NCI-H2227 (cell line): Measurements from ENCODE around the gene MED13L.

Source experiments
- DNase-seq: peaks from one replicate; lab custom pipeline; 2025; ENCODE audit not compliant: unreplicated experiment; lab: John Stamatoyannopoulos, UW

Gene MED13L

DNA sequence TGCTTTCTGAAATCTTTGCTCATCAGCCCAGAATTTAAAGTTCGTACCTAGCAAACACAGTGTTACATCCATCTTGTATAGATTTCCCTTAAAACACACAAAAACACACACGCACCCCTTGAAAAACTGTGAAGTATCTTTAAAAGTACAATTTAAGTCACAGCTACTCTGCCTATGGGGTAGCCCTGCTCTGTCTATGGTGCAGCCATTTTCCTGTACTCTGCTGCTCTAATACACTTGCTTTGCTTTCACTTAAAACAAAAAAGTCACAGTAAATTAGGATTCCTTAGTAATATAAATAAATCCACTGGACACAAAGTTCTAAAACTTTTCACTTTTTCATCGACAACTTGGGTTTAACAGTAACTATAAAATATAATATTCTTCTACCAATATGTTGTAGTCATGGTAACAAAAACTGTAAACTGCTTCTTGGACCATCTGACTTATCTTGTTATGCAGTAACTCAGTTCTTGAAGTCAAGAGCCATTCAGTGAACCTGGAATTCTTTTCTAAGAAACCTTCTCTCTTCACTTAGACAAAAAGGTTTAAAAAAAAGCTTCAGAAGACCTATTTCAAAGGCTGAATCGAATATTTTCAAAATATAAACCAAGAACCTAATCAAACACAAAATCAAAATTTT lies 63.5 kb downstream of the MED13L start:
- no peak for DNase-seq

DNA sequence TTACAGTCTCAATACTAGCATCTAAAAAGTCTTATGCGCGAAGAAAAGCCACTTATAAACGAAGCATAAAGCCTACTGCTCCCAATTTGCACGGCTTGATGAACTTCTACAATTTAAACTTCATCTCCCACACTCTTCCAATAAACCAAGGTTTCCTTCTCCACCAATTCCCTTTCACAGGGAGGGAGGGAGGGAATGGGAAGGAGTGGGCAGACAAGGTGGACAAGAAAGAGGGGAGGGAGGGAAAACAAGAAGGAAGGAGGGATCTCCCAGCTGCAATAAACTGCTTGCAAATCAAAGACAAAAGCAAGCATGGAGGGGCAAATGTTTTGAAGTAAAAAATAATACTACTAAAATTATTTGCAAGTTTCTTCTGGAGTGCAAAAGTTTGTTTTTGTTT lies 64.5 kb downstream of the MED13L start:
- DNase-seq, result no peak

DNA sequence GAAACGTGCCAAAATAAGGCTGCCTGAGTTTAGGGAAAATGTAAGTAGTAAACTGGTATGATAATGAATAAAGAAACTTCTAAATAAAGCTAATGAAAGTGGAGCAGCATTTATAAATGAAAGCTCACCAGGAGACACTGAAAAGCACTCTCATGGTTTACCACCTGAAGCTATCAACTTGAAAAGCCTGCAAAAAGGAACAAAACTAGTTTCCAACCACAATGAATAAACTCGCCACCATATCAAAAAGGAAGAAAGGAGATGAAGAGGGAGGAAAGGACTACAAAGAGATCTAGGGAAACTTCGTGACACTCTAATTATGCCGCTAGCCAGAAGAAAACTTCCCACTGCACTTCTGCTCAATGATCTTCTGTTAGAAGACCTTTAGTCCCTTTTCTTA lies 66.7 kb downstream of the MED13L start:
- DNase-seq, result no peak

DNA sequence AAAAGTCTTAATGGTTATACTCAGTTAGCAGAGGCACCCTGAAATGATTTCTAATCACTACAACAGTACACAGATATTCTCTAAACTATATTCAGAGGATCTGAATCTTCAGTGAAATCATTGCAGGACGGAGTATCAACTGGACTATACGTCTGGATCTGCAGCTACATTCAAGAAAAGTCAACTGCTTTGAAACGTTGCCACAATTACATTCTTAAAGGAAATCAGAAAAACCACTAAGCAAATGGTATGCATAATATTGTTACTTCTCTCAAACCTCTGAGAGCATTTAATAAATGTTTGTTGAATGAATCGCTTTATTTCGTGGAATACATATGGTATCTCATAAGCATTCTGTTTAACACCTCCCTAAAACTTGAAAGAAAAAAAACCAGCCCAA lies 67.4 kb downstream of the MED13L start:
- DNase-seq, result no peak

DNA sequence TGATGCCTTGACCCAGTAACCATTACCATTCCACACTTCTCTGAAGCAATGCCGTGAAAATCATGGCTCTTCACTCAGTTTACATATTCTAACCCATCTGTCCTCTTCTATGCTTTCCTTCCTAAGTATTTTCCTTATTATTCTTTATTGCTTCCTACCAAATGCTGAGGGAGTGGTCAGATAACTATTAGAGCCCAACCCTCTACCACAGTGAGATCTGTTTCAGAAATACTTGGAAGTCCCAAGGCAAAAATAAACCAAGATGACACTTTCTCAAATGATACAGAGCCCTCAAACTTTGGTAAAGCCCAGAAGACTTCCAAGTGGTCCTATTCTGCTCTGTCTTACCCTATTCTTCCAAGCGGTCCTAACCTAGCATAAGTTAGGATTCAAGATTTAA lies 68.0 kb downstream of the MED13L start:
- DNase-seq, result no peak

DNA sequence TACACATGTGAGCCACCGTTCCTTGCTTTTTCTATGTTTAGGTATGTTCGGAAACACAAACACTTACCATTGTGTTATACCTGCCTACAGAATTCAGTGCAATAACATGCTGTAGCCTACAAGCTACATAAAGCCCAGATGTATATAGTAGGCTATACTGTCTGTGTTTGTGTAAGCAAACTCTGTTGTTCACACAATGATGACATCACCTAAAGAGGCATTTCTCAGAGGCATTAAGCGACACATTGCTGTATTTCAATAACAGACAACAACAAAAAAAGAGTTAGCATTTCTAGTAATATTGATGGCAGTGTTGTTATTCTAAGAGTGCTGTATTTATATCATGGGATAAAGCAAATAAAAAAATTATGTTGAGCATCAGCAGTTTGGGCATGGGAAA lies 70.2 kb downstream of the MED13L start:
- DNase-seq, result no peak

DNA sequence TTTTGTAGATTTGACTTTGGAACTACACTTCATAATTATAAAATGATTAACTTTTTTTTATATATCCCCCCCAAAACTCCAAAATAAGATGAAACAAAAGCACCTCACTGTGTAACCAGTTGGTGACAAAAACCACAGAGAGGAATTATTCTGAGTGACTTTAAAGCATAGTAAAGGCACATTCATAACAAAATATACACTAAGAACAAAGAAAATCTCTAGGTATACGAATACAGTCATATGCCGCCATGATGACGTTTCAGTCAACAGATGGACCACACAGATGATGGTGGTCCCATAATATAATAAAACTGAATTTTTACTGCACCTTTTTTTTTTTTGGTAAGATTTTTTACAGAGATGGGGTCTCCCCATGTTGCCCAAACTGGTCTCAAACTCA lies 70.7 kb downstream of the MED13L start:
- no peak for DNase-seq

DNA sequence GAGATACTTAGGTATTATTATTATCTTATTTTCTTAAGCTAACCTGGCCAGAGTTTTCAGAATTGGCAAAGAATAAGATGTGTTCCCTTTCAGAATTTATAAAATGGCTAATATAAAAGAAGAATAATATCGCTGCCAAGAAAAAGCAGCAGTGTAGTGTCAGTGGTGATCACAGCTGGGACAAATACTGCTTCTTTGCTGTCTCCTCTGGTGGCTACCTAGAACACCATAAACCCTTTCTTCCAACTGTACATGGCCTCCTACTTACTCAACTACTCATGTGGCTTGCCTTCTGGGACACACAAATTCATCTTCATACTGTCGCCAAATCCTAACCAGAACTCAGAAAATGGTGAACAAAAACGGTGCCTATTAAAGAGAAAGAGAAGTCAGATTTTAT lies 72.7 kb downstream of the MED13L start:
- no peak for DNase-seq

DNA sequence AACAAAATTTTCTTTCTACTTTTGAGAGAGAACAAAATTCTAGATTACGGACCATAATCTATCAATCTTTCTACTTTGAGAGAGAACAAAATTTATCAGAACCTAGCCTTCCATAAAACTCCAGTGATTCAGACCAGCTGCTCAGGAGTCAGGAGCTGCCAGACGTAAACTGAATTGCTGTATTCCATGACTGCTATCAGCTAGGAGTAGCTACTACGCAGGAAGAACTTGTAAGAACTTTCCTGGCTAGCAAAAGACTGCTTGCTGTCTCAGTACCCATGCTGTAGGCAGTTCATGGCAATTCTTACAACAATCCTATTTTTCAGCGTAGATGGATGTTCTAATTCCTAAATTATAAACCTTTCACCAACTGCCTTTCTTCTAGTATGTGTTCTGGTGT lies 73.3 kb downstream of the MED13L start:
- DNase-seq, result no peak

DNA sequence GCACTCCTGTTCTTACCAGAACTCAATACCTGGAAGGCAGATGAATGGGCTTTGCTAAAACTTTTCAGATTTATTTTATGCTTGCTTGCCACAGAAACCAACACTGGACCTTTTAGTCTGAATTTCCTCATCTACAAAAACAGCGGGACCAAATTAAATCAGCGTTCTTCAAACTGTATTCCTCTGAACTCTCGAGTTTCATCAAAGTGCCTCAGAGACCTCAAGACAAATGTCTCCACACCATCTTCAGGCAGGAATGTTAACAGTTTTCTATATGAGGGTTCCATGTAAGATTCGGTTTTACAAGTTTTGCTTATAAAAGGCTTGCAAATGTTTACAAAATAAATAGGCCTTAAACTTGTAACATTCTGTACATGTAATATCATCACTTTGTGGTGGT lies 74.6 kb downstream of the MED13L start:
- no peak for DNase-seq

DNA sequence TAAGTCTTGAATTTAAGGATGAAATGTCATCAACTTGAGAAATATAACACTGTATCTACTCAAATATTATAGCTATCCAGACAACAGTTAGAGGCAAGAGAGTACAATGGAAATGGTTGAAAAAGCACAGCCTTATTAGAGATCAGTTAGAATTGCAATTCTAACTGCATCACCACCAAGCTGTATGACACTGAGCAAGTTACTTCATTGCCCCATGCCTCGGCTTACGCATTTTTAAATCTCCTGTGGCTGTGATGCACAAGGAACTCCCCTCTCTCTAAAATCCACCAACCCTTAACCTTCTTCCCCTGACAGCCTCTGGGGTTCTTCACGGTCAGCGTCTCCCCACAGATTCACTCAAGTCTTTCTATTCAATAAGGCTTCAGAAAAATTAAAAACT lies 75.1 kb downstream of the MED13L start:
- no peak for DNase-seq

DNA sequence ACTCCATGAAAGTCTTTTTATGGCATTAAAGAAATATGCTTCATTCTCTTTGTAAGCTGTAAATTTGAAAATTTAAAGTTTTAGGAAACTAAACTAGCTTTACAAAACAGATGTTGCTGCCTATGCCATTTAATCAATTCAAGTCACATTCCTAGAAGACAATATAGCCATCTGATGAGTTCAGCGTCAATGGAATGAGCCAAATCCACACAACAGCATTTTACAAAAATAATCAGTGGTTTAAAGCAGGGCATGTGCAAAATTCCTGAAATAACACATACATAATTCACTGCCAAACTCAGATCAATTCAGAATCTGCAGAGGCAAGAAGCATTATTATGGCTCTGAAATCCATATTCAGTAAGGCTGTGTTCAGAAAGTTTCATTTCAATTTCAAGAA lies 75.6 kb downstream of the MED13L start:
- DNase-seq, result no peak

DNA sequence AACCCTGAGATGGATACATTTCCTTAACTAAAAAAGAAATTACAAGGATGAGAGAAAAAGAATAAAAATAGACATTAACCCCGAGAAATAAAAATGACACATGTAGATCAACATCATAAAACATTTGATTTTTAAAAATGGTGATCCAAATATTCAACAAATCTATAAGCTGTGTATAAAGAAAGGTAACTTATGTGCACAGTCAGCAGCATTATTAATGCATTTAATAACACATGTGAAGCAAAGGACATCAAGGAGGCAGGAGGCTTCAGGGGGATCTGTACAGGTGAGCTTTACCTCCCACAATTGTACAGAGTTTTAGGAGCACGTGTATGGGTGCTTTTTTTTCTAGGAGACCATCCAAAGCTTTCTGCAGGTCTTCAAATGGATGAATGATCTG lies 76.1 kb downstream of the MED13L start:
- DNase-seq, result no peak

DNA sequence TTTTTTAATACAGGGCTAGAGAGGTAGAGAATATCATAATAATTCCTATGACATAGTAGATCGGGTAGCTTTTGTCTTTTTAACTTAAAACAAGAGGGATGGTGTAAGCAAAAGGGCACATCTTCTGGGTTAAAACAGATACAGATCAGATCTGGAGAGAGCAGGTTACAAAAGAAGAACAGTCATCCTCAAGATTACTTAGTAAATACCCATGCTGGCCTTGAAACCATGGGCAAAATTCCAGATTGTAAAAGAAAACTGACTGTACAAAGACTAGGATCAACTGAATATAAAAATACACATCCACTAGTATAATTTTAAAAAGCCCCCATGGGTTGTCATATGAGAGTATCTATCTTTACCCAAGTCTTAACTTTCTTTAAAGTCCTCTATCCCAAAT lies 76.7 kb downstream of the MED13L start:
- DNase-seq, result no peak

DNA sequence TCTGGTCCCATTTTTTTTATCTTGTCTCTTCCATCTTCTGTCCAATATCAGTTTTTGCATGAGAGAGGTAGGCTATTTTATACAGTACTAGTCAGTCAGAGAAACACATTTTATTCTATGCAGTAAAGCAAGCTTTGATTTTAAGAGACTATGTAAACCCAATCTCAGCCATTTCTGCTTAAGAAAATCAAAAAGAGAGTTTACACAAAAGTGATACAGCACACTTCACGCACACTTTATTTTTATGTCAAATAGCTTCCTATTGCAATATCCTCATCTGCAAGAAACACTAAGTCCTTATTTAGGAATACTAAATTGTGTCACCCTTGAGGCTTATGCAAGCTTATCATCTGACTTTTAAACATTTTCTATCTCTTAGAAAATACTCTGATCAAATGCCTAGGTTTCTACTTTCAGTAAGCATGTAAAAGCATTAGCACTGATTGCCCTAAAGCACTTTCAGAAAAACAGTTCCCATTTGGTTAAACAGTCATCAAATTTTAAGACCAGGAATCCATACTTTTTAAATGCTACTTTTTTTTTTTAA lies 78.3 kb downstream of the MED13L start:
- DNase-seq, result no peak

DNA sequence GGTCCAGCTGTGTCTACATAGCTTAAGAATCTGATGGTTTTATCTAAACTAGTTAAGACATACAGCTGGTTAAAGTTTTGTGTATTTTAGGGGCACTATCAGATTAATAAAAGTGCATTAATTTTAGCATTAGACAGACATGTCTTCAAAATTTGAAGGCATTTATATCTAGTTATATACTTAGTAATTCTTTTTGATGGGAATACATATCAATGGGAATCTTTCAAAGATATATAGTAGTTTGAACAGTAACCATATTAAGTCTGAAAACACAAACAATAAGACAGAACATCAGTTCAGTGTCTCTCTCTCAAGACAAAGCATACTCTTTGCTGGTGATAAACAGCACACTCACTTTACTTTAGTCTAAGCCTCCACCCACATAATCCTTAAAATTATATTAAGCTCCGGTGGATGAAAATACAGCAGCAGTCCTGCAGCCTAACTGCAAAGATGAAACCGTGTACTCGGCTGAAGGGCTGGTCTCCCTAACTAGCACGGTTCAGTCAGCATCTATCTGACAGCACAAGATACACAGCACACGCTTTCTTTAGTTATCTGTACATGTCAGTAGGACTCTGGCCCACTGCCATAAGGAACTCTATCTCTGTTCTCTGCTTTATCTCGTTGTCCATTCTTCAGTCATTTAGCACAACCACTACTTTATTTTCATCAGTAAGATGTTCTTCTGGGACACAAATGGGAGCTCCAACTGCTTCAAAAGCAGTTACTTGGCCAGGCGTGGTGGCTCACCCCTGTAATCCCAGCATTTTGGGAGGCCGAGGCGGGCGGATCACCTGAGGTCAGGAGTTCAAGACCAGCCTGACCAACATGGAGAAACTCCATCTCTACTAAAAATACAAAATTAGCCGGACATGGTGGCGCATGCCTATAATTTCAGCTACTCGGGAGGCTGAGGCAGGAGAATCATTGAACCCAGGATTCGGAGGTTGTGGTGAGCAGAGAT lies 80.5 kb downstream of the MED13L start:
- no peak for DNase-seq

DNA sequence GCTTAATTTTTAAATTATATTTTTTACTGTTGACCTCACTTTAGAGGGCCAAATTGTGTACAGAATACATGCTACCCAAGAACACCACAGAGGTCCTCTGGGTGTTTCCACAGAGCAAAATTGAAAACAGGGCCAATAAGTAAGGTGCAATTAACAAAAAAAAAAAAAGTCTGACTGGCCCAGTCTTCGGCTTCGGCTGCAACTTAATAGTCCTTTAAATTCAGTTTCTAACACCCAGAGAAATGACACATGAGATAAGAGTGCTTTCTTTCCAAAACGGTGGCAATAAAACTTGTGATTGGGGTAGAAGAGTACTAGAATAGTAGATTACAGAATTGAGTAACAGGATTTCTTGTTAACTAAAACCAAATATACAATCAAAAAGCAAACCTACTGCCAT lies 81.3 kb downstream of the MED13L start:
- DNase-seq, result no peak

DNA sequence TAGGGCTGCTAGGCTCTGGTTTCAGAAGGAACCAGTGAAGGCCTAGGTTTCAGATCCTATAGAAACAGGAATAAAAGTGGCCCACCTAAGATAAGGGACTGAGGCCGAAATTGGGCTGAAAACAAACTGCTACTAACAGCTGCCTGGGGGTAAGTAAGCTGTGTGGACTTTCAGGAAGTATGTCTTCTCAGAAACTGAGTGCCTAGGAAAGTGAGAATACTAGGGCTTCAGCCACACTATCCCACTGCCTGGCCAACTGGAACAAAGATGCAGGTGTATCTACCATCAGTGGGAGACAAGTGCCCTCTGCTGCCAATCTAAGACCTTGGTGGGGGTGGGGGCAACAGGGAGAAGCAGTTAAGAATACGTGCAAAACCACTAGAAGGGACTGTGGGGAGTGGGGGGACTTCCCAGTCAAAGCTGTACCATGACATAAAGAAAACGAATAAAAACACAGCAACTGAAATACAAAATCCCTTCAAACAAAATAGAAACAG lies 82.5 kb downstream of the MED13L start:
- DNase-seq, result no peak

DNA sequence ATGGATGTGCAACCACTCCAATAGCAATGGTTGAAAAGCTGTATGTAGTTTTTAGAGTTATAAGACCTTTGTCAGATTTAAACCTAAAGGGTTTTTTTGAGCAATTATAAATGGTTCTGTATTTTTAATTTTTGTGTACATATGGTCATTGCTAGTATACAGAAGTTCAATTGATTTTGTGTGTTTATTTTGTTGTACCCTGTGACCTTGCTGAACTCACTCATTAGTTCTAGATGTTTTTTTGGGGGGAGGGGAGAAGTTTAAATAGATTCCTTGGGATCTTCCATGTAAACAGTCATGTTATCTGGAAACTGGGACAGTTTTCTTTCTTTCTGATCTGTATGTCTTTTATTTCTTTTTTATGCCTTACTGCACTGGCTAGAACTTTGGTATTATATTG lies 87.8 kb downstream of the MED13L start:
- no peak for DNase-seq

DNA sequence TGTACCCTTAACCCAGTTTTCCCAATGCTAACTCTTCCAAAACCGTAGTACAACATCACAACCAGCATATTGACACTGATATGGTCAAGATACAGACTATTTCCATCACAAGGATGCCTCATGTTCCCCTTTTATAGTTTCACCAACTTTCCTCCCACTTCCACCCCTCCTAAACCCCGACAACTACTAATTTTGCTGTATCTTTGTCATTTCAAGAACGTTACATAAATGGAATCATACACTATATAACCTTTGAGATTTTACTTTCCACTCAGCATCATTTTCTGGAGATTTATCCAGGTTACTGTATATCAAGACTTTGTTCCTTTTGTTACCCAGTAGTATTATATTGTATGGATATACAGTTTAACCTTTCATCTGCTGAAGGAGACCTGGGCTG lies 88.9 kb downstream of the MED13L start:
- DNase-seq, result no peak

DNA sequence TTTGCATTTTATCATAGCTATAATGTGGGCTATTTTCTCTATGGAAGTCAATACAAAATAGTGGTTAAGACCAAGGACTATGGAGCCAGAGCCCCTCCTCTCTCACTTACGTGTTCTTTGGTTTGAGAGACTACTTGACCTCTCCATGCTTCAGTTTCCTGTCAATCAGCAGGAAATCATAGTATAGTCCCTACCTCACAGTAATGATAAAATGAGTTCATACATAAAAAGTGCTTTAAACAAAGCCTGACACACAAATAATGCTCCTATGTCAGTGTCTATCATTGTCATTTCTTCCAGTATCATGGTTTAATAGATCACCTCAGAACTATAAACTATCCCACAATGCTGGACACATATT lies 90.4 kb downstream of the MED13L start:
- peak; percentile 8 for DNase-seq

DNA sequence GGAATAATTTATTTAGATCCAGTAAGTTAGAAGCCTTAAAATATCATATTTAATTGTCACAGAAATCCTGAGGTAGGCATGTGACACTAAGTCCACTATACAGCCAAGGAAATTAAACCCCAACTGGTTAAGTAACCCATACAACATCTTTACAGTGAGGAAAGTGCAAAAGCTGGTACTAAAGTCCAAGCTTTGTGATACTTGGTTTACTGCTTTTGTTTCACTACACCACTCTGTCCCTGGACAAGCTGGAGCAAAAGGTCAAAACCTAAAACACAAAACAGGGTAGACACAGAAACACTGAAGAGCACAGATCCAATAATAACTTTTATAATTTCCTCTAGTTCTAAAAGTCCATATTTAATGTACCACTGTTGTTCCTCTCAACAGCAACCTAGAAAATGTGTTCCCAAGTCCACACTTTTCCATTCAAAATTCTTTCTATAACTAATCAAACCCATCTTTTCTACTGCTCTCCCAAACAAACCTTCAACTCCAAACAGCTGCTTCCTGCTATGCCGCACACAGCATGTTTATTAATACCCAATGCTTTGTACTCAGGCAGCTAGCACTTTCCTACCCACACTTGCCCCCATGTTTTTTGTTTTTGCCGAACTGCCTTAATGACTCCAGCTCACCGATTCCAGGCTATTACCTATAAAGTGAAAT lies 90.9 kb downstream of the MED13L start:
- DNase-seq, result no peak
